Osteoblast (primary cell): ENCODE measurements around the gene CHRNE. TPM values are rescaled to one million over a fixed set of nuclear protein-coding genes. Genes with fewer than 3 reads are reported as not detected.
"Not testable (repeated sequence)": the region's sequence is repeated elsewhere in the genome, so short reads cannot be mapped to it uniquely, and the experiment has no call there.

Experiments
- DNase-seq: peaks from one replicate; pipeline ENCODE4 v3.0.0; 2011; ENCODE audit warnings: low spot score, mixed read lengths; ENCODE audit not compliant: insufficient read length; ENCODE audit errors: missing footprints
- H2AFZ ChIP-seq: 2 replicates; pipeline ENCODE4 v1.6.0; 2011; ENCODE audit warnings: mild to moderate bottlenecking, low read length
- H3K27ac ChIP-seq: 2 replicates; pipeline ENCODE4 v1.5.1; 2011; ENCODE audit warnings: mild to moderate bottlenecking, low read depth, low read length, moderate library complexity
- H3K27me3 ChIP-seq: 2 replicates; pipeline ENCODE4 v1.6.0; 2012; ENCODE audit warnings: mild to moderate bottlenecking, control low read depth, inconsistent platforms, low read length, moderate library complexity; ENCODE audit not compliant: insufficient read depth
- H3K36me3 ChIP-seq: 2 replicates; pipeline ENCODE4 v1.5.1; 2011; ENCODE audit warnings: mild to moderate bottlenecking, low read length, control low read depth, moderate library complexity; ENCODE audit not compliant: insufficient read depth
- H3K4me1 ChIP-seq: 2 replicates; pipeline ENCODE4 v1.5.1; 2011; ENCODE audit warnings: mild to moderate bottlenecking, low read length, control low read depth, moderate library complexity; ENCODE audit not compliant: insufficient read depth
- H3K4me2 ChIP-seq: 2 replicates; pipeline ENCODE4 v1.6.0; 2011; ENCODE audit warnings: mild to moderate bottlenecking, low read length; ENCODE audit not compliant: insufficient read depth
- H3K4me3 ChIP-seq: fragments of 200-600 bp; sonication (generic); 3 replicates; pipeline ENCODE4 v1.5.1; 2012; ENCODE audit warnings: mild to moderate bottlenecking, low read length, inconsistent platforms; ENCODE audit not compliant: insufficient read depth
- H3K79me2 ChIP-seq: 2 replicates; pipeline ENCODE4 v1.6.0; 2012; ENCODE audit warnings: mild to moderate bottlenecking, low read length, control low read depth, inconsistent platforms; ENCODE audit not compliant: insufficient read depth
- H3K9me3 ChIP-seq: 2 replicates; pipeline ENCODE4 v1.5.1; 2011; ENCODE audit warnings: low read depth, low read length, control low read depth
- H4K20me1 ChIP-seq: 2 replicates; pipeline ENCODE4 v1.6.0; 2012; ENCODE audit warnings: mild to moderate bottlenecking, low read length, control low read depth; ENCODE audit not compliant: insufficient read depth
- CTCF ChIP-seq: IDR thresholded peaks from 2 replicates; pipeline ENCODE4 v1.5.1; 2011; ENCODE audit warnings: mild to moderate bottlenecking, low read depth, low read length, moderate library complexity; ENCODE audit errors: extremely low read depth
- total RNA-seq: library from RNA; depleted of rRNA; stranded (reverse); fragments of >200 nt; gene quantifications from 2 replicates; pipeline ENCODE4 v1.2.3, GENCODE V29; 2012

Gene CHRNE
- total RNA-seq, 1 donor: 1.4 TPM

GRCh38 chr17:4859816-4860625 lies 42.9 kb downstream of the CHRNE start:
- H3K9me3 ChIP-seq: no peaks in the 10 kb centered on the region
- H3K79me2 ChIP-seq: peaks cover 47% of the 10 kb centered on the region
- peaks cover 16% of the 10 kb centered on the region for H4K20me1 ChIP-seq
- peaks cover 5% of the 10 kb centered on the region for H3K36me3 ChIP-seq
- H3K4me1 ChIP-seq: peaks cover 7% of the 10 kb centered on the region
- no peak overlapping the region for H3K27ac ChIP-seq
- no peak for DNase-seq
- no peak overlapping the region for H3K4me3 ChIP-seq
- no peak overlapping the region for H2AFZ ChIP-seq
- no peak overlapping the region for H3K4me2 ChIP-seq
- TF ChIP-seq CTCF: no peak
- no peaks in the 10 kb centered on the region for H3K27me3 ChIP-seq

DNA sequence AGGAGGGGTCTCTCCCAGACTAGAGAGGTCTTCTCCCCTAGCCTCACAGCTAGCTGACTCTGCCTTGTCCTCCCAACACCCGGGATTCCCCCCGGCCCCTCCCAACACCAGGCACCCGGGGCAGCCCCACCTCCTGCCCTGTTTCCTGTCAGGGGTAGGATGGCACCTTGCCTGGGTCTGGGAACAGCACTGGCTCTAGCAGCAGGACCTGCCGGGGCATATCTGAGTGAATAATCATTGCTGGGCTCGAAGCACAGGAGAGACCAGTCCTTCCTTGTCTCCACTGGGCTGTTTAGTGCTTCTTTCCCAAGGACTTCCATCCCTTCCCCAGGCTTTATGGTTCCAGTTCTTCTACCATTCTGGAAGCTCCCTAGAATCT lies 44.0 kb downstream of the CHRNE start:
- no peak for TF ChIP-seq CTCF
- Histone ChIP-seq H3K27ac (no peak overlapping the region), H3K4me1 (peaks cover 7% of the 10 kb centered on the region), H3K4me3 (no peak overlapping the region), H4K20me1 (peaks cover 21% of the 10 kb centered on the region), H3K79me2 (peaks cover 51% of the 10 kb centered on the region), H3K36me3 (peaks cover 5% of the 10 kb centered on the region), H3K27me3 (no peaks in the 10 kb centered on the region), H3K4me2 (no peak overlapping the region), H2AFZ (no peak overlapping the region), H3K9me3 (no peaks in the 10 kb centered on the region)
- peak; percentile 72 for DNase-seq

DNA sequence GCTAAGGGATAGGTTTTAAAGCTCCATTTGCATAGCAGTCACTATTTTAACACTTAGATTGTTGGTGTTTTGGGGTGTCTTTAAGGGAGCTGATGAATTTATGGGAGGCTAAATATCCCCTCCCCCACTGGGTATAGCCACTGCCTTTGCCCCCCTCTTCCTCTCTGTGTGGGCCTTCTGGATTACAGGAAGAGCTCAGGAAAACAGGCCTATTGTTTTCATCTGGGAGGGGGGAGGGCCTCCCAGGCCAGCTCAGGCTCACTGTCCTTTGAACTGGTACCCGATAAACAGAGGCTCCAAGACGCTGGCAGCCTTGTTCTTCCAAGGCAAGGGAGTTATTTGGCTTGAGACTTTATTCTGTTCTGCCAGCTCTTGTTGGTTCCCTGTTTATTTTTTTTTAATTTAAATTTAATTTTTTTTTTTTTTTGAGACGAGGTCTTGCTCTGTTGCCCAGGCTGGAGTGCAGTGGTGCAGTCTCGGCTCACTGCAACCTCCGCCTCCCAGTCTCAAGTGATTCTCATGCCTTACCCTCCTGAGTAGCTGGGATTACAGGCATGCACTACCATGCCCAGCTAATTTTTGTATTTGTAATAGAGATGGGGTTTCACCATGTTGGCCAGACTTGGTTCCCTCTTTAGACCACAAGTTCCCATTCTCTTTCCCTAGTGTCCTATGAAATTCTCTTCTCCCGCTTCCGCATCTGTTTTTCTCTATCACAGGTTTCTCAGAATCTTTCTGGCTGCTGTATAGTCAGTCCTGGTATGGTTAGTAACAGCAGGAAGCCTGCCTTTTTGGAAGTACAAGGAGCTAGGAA lies 44.6 kb downstream of the CHRNE start:
- Histone ChIP-seq H3K9me3 (no peaks in the 10 kb centered on the region), H3K36me3 (peaks cover 5% of the 10 kb centered on the region), H3K4me3 (no peak overlapping the region), H3K27me3 (no peaks in the 10 kb centered on the region), H2AFZ (no peak overlapping the region), H3K4me1 (peaks cover 7% of the 10 kb centered on the region), H3K27ac (no peak overlapping the region), H3K79me2 (peaks cover 56% of the 10 kb centered on the region), H4K20me1 (peaks cover 26% of the 10 kb centered on the region), H3K4me2 (no peak overlapping the region)
- no peak for TF ChIP-seq CTCF
- peak; percentile 55 for DNase-seq

DNA sequence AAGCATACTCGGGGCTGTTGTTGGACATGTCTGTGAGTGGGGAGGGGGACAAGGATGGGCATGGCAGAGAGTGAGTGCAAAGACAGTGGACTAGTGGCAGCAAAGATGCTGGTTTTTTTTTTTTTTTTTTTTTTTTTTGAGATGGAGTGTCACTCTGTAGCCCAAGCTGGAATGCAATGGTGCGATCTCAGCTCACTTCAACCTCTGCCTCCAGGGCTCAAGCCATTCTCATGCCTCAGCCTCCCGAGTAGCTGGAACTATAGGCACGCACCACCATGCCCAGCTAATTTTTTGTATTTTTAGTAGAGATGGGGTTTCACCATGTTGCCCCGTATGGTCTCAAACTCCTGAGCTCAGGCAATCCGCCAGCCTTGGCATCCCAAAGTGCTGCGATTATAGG lies 45.6 kb downstream of the CHRNE start:
- H3K36me3 ChIP-seq, H2AFZ ChIP-seq, H3K27me3 ChIP-seq, H3K4me1 ChIP-seq, H3K4me3 ChIP-seq, DNase-seq, H3K9me3 ChIP-seq, H3K27ac ChIP-seq, H3K4me2 ChIP-seq: not testable (repeated sequence)
- H3K79me2 ChIP-seq: peaks cover 48% of the 10 kb centered on the region
- H4K20me1 ChIP-seq: peaks cover 28% of the 10 kb centered on the region
